ENCODE data around the gene ABLIM3. TPM values are rescaled to one million over a fixed set of nuclear protein-coding genes. Genes with fewer than 3 reads are reported as not detected.

ABLIM3 gene
- total RNA-seq, 1 experiment from 2014 or later = 12.9 TPM

DNA sequence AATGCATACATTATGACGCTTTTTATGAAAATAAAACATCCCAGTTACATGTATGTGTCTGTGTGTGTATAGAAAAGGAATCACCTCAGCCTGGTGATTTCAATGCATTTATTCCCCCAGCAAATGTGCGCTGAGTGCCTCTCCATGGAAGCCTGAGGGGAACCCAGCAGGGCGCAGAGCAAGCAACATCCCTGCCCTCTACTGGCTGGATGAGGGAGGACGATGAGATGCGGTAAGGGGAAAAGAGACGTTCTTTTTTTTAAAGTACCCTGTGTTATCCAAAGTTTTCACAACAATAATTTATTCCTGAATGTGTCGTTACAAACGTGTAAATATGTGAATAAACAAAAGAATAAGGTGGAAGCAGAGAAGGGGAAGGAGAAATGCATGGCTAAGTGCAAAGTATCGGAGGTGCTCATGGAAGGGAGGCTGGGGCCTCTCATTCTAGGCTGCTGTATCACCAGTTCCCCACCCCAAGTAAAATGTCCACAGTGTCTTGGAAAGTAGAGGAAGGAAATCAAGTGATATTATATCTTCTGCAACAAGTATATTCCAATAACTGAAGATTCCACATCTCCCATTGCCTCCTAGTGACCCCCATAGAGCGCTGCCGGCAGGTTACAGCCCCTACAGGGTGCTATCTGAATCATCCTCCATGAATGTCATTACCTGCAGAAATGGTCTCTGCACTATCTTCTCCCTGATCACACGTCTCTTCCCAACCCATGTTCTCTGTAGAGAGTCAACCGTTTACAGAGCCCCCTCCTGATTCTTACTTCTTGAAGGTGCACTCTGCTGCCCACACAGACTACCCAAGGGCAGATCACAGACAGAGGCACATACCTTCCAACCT, 13.0 kb upstream of the ABLIM3 start:
- H3K4me1 ChIP-seq (ENCODE audit: control insufficient read depth, insufficient read depth, low read length) = no peaks in the 10 kb centered on the region
- H3K36me3 ChIP-seq (ENCODE audit: control insufficient read depth, insufficient read depth, low read length) = no peaks in the 10 kb centered on the region
- H3K4me3 ChIP-seq (ENCODE audit: low read depth in 2 of 2, low read length in 2 of 2) = no peak overlapping the region
- no peaks in the 10 kb centered on the region for H3K9me3 ChIP-seq (ENCODE audit: control insufficient read depth, insufficient read depth, low read depth, low read length)
- TF ChIP-seq SIN3A (IDR thresholded peaks at IDR 0.05; ENCODE audit: borderline replicate concordance, insufficient read depth, low read depth, low read length) (no peak), TCF7L2 (IDR thresholded peaks at IDR 0.05; ENCODE audit: low read depth, low read length) (no peak)
- TF ChIP-seq, protein P1, sequence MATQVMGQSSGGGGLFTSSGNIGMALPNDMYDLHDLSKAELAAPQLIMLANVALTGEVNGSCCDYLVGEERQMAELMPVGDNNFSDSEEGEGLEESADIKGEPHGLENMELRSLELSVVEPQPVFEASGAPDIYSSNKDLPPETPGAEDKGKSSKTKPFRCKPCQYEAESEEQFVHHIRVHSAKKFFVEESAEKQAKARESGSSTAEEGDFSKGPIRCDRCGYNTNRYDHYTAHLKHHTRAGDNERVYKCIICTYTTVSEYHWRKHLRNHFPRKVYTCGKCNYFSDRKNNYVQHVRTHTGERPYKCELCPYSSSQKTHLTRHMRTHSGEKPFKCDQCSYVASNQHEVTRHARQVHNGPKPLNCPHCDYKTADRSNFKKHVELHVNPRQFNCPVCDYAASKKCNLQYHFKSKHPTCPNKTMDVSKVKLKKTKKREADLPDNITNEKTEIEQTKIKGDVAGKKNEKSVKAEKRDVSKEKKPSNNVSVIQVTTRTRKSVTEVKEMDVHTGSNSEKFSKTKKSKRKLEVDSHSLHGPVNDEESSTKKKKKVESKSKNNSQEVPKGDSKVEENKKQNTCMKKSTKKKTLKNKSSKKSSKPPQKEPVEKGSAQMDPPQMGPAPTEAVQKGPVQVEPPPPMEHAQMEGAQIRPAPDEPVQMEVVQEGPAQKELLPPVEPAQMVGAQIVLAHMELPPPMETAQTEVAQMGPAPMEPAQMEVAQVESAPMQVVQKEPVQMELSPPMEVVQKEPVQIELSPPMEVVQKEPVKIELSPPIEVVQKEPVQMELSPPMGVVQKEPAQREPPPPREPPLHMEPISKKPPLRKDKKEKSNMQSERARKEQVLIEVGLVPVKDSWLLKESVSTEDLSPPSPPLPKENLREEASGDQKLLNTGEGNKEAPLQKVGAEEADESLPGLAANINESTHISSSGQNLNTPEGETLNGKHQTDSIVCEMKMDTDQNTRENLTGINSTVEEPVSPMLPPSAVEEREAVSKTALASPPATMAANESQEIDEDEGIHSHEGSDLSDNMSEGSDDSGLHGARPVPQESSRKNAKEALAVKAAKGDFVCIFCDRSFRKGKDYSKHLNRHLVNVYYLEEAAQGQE (IDR thresholded peaks at IDR 0.05; ENCODE audit: insufficient read depth in 1 of 2, low read depth in 2 of 2, low read length in 1 of 2) = no peak
- TF ChIP-seq, protein P2, sequence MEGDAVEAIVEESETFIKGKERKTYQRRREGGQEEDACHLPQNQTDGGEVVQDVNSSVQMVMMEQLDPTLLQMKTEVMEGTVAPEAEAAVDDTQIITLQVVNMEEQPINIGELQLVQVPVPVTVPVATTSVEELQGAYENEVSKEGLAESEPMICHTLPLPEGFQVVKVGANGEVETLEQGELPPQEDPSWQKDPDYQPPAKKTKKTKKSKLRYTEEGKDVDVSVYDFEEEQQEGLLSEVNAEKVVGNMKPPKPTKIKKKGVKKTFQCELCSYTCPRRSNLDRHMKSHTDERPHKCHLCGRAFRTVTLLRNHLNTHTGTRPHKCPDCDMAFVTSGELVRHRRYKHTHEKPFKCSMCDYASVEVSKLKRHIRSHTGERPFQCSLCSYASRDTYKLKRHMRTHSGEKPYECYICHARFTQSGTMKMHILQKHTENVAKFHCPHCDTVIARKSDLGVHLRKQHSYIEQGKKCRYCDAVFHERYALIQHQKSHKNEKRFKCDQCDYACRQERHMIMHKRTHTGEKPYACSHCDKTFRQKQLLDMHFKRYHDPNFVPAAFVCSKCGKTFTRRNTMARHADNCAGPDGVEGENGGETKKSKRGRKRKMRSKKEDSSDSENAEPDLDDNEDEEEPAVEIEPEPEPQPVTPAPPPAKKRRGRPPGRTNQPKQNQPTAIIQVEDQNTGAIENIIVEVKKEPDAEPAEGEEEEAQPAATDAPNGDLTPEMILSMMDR (IDR thresholded peaks at IDR 0.05) = peak; percentile 94
- DNase-seq (ENCODE audit: low read depth, low spot score) (no peak), ATAC-seq (peak; percentile 88)
- intact Hi-C loops (cut with micrococcal nuclease; ENCODE audit: unreplicated experiment) = loop anchor here (2.0 kb wide), 1 partner anchor 101 kb away; no protein-coding TSS in a partner anchor
- ChIA-PET CTCF (no interaction called here), POLR2A (no interaction called here)
- H3K27ac ChIP-seq (ENCODE audit: low read length) = no peak overlapping the region
- H3K27me3 ChIP-seq (ENCODE audit: control insufficient read depth, insufficient read depth, low read length) = no peaks in the 10 kb centered on the region
- no TSS peak for BruUV-seq (replicated peaks)
- in situ Hi-C loops (cut with HindIII; ENCODE audit: low pct_unique_long_range_greater_than_20kb, low sequenced_read_pairs) = loop anchor here (25.0 kb wide), 1 partner anchor 134 kb away; the partner anchor contains the start of gene AFAP1L1

DNA sequence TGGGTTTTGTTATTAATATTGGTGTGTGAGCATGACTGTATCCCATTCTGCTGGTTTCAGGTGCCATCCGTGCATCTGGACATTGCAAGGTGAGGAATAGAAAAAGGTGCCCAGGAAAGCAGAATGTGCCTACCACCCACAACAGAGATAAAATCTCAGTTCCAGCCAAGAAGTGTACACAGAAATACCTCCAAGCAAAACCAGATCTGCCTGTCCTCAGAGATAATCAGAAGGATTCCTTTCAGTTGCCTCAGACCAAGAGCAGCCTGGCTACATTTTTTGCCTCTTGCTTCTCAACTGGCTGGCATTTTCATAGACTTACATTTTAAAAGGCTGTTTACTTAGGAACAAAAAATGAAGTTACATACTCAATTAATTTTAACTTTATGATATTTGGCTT, 12.1 kb upstream of the ABLIM3 start:
- POLR2A ChIA-PET = no interaction called here
- H3K27me3 ChIP-seq (ENCODE audit: control insufficient read depth, insufficient read depth, low read length) = no peaks in the 10 kb centered on the region
- no TSS peak for BruUV-seq (replicated peaks)
- H3K27ac ChIP-seq (ENCODE audit: low read length) = no peak overlapping the region
- CTCF ChIA-PET = no interaction called here
- no peak overlapping the region for H3K4me3 ChIP-seq (ENCODE audit: low read depth in 2 of 2, low read length in 2 of 2)
- peaks cover 3% of the 10 kb centered on the region; the same call in 1 of the 2 replicates for H3K4me1 ChIP-seq (ENCODE audit: control insufficient read depth, insufficient read depth, low read length)
- no peak for TF ChIP-seq SIN3A (IDR thresholded peaks at IDR 0.05; ENCODE audit: borderline replicate concordance, insufficient read depth, low read depth, low read length)
- TF ChIP-seq, protein P2 (IDR thresholded peaks at IDR 0.05) = no peak
- TF ChIP-seq, protein P1 (IDR thresholded peaks at IDR 0.05; ENCODE audit: insufficient read depth in 1 of 2, low read depth in 2 of 2, low read length in 1 of 2) = no peak
- TF ChIP-seq POLR2AphosphoS5 (IDR thresholded peaks at IDR 0.05; ENCODE audit: low read depth, low read length) = no peak
- TF ChIP-seq TCF7L2 (IDR thresholded peaks at IDR 0.05; ENCODE audit: low read depth, low read length) = no peak
- no peak for DNase-seq (ENCODE audit: low read depth, low spot score)
- no peak for ATAC-seq
- H3K9me3 ChIP-seq (ENCODE audit: control insufficient read depth, insufficient read depth, low read depth, low read length) = no peaks in the 10 kb centered on the region
- intact Hi-C loops (cut with micrococcal nuclease; ENCODE audit: unreplicated experiment) (loop anchor here (2.0 kb wide), 1 partner anchor 100 kb away; no protein-coding TSS in a partner anchor), in situ Hi-C loops (cut with HindIII; ENCODE audit: low pct_unique_long_range_greater_than_20kb, low sequenced_read_pairs) (loop anchor here (25.0 kb wide), 1 partner anchor 133 kb away; the partner anchor contains the start of gene AFAP1L1)
- no peaks in the 10 kb centered on the region for H3K36me3 ChIP-seq (ENCODE audit: control insufficient read depth, insufficient read depth, low read length)

Data from Panc1 (cell line).